ENCODE measurements around the gene NDUFAF2.

The NDUFAF2 gene

DNA sequence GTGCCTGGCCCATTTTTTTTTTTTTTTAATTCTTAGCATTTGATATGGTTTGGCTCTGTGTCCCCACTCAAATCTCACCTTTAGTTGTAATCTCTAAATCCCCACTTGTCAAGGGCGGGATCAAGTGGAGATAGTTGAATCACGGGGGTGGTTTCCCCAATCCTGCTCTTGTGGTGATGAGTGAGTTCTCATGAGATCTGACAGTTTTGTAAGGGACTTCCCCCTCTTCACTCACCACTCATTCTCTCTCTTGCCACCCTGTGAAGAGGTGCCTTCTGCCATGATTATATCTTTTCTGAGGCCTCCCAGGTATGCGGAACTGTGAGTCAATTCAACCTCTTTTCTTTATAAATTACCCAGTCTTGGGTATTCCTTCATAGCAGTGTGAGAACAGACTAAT, 27.2 kb downstream of the NDUFAF2 start:
- Histone ChIP-seq H3K36me3 (replicated peaks in 1 of 2; ENCODE audit: control insufficient read depth in 2 of 2, insufficient read depth in 2 of 2, low read length in 2 of 2) (no peaks in the 10 kb centered on the region), H3K27ac (replicated peaks; ENCODE audit: low read length) (no peak overlapping the region), H3K14ac (ENCODE audit: low read length) (no peak overlapping the region), H3K18ac (ENCODE audit: low read length) (no peak overlapping the region), H2BK15ac (ENCODE audit: low read length) (no peak overlapping the region), H3K4ac (ENCODE audit: low read length) (no peak overlapping the region), H3K4me2 (ENCODE audit: insufficient read depth, low read length, poor library complexity, severe bottlenecking) (no peak overlapping the region), H2BK5ac (ENCODE audit: low read length) (no peak overlapping the region), H3K4me1 (ENCODE audit: control insufficient read depth in 2 of 2, insufficient read depth in 1 of 2, low read depth in 1 of 2, low read length in 2 of 2) (no peaks in the 10 kb centered on the region), H2BK120ac (ENCODE audit: low read depth, low read length) (no peak overlapping the region), H2AK5ac (ENCODE audit: low read depth, low read length) (no peak overlapping the region), H3K9me3 (replicated peaks in 1 of 2; ENCODE audit: control insufficient read depth in 2 of 2, insufficient read depth in 1 of 2, low read depth in 1 of 2, low read length in 2 of 2) (peaks cover 0 to 4% of the 10 kb centered on the region in 2 donors), H4K8ac (ENCODE audit: low read depth, low read length) (no peak overlapping the region), H2AFZ (ENCODE audit: low read length) (no peak overlapping the region), H3K4me3 (ENCODE audit: low read length in 2 of 2) (no peak overlapping the region), H4K91ac (ENCODE audit: low read depth, low read length, poor library complexity) (no peak overlapping the region), H3K79me1 (ENCODE audit: low read depth, low read length) (no peaks in the 10 kb centered on the region), H3K27me3 (ENCODE audit: control insufficient read depth in 3 of 3, insufficient read depth in 3 of 3, low read depth in 1 of 3, low read length in 3 of 3) (no peaks in the 10 kb centered on the region), H2BK12ac (ENCODE audit: low read length) (no peak overlapping the region), H3K23ac (ENCODE audit: low read depth, low read length, poor library complexity) (no peak overlapping the region), H3K9ac (ENCODE audit: low read depth, low read length, poor library complexity) (no peak overlapping the region)
- no CpG with 5 or more reads among the region's 3 CpGs for WGBS, 2 donors (ENCODE audit: extremely low coverage in 2 of 2, insufficient read length in 2 of 2, insufficient replicate concordance in 1 of 2)
- no peak for DNase-seq (ENCODE audit: low spot score)

DNA sequence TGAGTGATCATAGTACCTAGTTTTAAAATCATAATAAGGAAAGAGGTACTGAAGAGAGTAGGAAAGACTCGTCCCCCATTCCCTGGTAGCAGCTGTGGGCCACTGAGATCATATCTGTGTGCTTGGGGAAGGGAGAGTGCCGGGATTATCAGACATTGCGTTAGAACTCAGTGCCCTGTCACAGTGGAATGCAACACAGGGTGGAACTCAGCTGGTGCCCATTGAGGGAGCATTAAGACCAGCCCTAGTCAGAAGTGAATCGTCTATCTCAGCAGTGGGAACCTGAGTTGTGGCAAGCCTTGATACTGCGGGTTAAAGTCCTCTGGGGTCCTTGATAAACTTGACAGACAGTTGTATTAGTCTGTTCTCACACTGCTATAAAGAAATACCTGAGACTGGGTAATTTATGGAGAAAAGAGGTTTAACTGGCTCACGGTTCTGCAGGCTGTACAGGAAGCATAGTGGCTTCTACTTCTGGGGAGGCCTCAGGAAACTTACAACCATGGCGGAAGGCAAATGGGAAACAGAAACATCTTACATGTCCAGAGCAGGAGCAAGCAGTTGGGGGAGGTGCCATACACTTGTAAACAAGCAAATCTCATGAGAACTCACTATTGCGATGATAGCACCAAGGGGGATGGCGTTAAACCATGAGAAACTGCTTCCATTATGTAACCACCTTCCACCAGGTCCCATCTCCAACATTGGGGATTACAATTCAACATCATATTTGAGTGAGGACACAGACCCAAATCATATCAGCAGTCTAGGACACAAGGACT, 33.1 kb downstream of the NDUFAF2 start:
- Histone ChIP-seq H2BK15ac (ENCODE audit: low read length) (no peak overlapping the region), H3K4me3 (ENCODE audit: low read length in 2 of 2) (no peak overlapping the region), H3K4me2 (ENCODE audit: insufficient read depth, low read length, poor library complexity, severe bottlenecking) (no peak overlapping the region), H3K14ac (ENCODE audit: low read length) (no peak overlapping the region), H2BK5ac (ENCODE audit: low read length) (no peak overlapping the region), H3K9ac (ENCODE audit: low read depth, low read length, poor library complexity) (no peak overlapping the region), H2AFZ (ENCODE audit: low read length) (no peak overlapping the region), H3K27me3 (ENCODE audit: control insufficient read depth in 3 of 3, insufficient read depth in 3 of 3, low read depth in 1 of 3, low read length in 3 of 3) (no peaks in the 10 kb centered on the region), H2BK120ac (ENCODE audit: low read depth, low read length) (no peak overlapping the region), H3K79me1 (ENCODE audit: low read depth, low read length) (no peaks in the 10 kb centered on the region), H4K8ac (ENCODE audit: low read depth, low read length) (no peak overlapping the region), H3K9me3 (replicated peaks in 1 of 2; ENCODE audit: control insufficient read depth in 2 of 2, insufficient read depth in 1 of 2, low read depth in 1 of 2, low read length in 2 of 2) (peaks cover 0 to 4% of the 10 kb centered on the region in 2 donors), H3K27ac (replicated peaks; ENCODE audit: low read length) (no peak overlapping the region), H4K91ac (ENCODE audit: low read depth, low read length, poor library complexity) (no peak overlapping the region), H2BK12ac (ENCODE audit: low read length) (no peak overlapping the region), H2AK5ac (ENCODE audit: low read depth, low read length) (no peak overlapping the region), H3K36me3 (replicated peaks in 1 of 2; ENCODE audit: control insufficient read depth in 2 of 2, insufficient read depth in 2 of 2, low read length in 2 of 2) (no peaks in the 10 kb centered on the region), H3K4ac (ENCODE audit: low read length) (no peak overlapping the region), H3K23ac (ENCODE audit: low read depth, low read length, poor library complexity) (no peak overlapping the region), H3K18ac (ENCODE audit: low read length) (no peak overlapping the region), H3K4me1 (ENCODE audit: control insufficient read depth in 2 of 2, insufficient read depth in 1 of 2, low read depth in 1 of 2, low read length in 2 of 2) (no peaks in the 10 kb centered on the region)
- WGBS, 2 donors (ENCODE audit: extremely low coverage in 2 of 2, insufficient read length in 2 of 2, insufficient replicate concordance in 1 of 2) = no CpG with 5 or more reads among the region's 9 CpGs
- no peak for DNase-seq (ENCODE audit: low spot score)

DNA sequence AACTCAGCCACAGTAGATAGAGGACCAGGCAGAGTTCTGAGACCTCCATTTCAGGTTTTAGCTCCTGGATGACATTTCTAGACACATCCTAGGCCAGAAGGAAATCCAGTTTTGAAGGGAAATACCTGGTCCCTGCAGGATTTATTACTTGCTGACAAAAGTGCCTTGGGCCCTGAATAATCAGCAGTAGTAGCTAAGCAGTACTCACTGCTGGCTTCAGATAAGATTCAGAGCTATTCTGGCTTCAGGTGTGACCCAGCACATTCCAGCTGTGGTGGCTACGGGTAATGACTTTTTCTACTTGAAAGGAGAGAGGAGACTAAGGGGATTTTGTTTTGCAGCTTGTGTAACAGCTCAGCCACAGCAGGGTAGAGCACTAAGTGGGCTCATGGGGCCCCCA, 34.0 kb downstream of the NDUFAF2 start:
- H3K4me3 ChIP-seq (ENCODE audit: low read length in 2 of 2) = no peak overlapping the region
- DNase-seq (ENCODE audit: low spot score) = no peak
- H3K9me3 ChIP-seq (replicated peaks in 1 of 2; ENCODE audit: control insufficient read depth in 2 of 2, insufficient read depth in 1 of 2, low read depth in 1 of 2, low read length in 2 of 2) = peaks cover 0 to 4% of the 10 kb centered on the region in 2 donors
- no peak overlapping the region for H4K91ac ChIP-seq (ENCODE audit: low read depth, low read length, poor library complexity)
- no peak overlapping the region for H4K8ac ChIP-seq (ENCODE audit: low read depth, low read length)
- H2BK15ac ChIP-seq (ENCODE audit: low read length) = no peak overlapping the region
- H2BK12ac ChIP-seq (ENCODE audit: low read length) = no peak overlapping the region
- H2BK120ac ChIP-seq (ENCODE audit: low read depth, low read length) = no peak overlapping the region
- no CpG with 5 or more reads among the region's 1 CpG for WGBS, 2 donors (ENCODE audit: extremely low coverage in 2 of 2, insufficient read length in 2 of 2, insufficient replicate concordance in 1 of 2)
- no peak overlapping the region for H2AK5ac ChIP-seq (ENCODE audit: low read depth, low read length)
- H3K4me1 ChIP-seq (ENCODE audit: control insufficient read depth in 2 of 2, insufficient read depth in 1 of 2, low read depth in 1 of 2, low read length in 2 of 2) = no peaks in the 10 kb centered on the region
- no peak overlapping the region for H3K4me2 ChIP-seq (ENCODE audit: insufficient read depth, low read length, poor library complexity, severe bottlenecking)
- H2BK5ac ChIP-seq (ENCODE audit: low read length) = no peak overlapping the region
- H3K23ac ChIP-seq (ENCODE audit: low read depth, low read length, poor library complexity) = no peak overlapping the region
- H3K79me1 ChIP-seq (ENCODE audit: low read depth, low read length) = no peaks in the 10 kb centered on the region
- no peak overlapping the region for H3K18ac ChIP-seq (ENCODE audit: low read length)
- no peak overlapping the region for H2AFZ ChIP-seq (ENCODE audit: low read length)
- H3K36me3 ChIP-seq (replicated peaks in 1 of 2; ENCODE audit: control insufficient read depth in 2 of 2, insufficient read depth in 2 of 2, low read length in 2 of 2) = no peaks in the 10 kb centered on the region
- no peak overlapping the region for H3K14ac ChIP-seq (ENCODE audit: low read length)
- no peak overlapping the region for H3K9ac ChIP-seq (ENCODE audit: low read depth, low read length, poor library complexity)
- no peak overlapping the region for H3K27ac ChIP-seq (replicated peaks; ENCODE audit: low read length)
- no peak overlapping the region for H3K4ac ChIP-seq (ENCODE audit: low read length)
- no peaks in the 10 kb centered on the region for H3K27me3 ChIP-seq (ENCODE audit: control insufficient read depth in 3 of 3, insufficient read depth in 3 of 3, low read depth in 1 of 3, low read length in 3 of 3)

DNA sequence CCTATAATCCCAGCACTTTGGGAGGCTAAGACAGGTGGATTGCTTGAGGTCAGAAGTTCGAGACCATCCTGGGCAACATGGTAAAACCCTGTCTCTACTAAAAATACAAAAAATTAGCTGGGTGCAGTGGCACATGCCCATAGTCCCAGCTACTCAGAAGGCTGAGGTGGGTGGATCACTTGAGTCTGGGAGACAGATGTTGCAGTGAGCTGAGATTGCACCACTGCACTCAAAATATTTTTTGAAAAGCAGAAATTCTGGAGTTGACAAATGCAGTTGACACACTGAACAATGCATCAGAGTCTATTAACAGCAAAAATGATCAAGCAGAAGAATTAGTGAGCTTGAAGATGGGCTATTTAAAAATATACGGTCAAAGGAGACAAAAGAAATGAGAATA, 35.5 kb downstream of the NDUFAF2 start:
- no peaks in the 10 kb centered on the region for H3K27me3 ChIP-seq (ENCODE audit: control insufficient read depth in 3 of 3, insufficient read depth in 3 of 3, low read depth in 1 of 3, low read length in 3 of 3)
- no peak overlapping the region for H2BK5ac ChIP-seq (ENCODE audit: low read length)
- H3K14ac ChIP-seq (ENCODE audit: low read length) = no peak overlapping the region
- no peaks in the 10 kb centered on the region for H3K4me1 ChIP-seq (ENCODE audit: control insufficient read depth in 2 of 2, insufficient read depth in 1 of 2, low read depth in 1 of 2, low read length in 2 of 2)
- H2BK12ac ChIP-seq (ENCODE audit: low read length) = no peak overlapping the region
- no peak overlapping the region for H3K9ac ChIP-seq (ENCODE audit: low read depth, low read length, poor library complexity)
- no peak overlapping the region for H3K27ac ChIP-seq (replicated peaks; ENCODE audit: low read length)
- WGBS, 2 donors (ENCODE audit: extremely low coverage in 2 of 2, insufficient read length in 2 of 2, insufficient replicate concordance in 1 of 2) = no CpG with 5 or more reads among the region's 2 CpGs
- no peak overlapping the region for H4K91ac ChIP-seq (ENCODE audit: low read depth, low read length, poor library complexity)
- H2BK120ac ChIP-seq (ENCODE audit: low read depth, low read length) = no peak overlapping the region
- H3K9me3 ChIP-seq (replicated peaks in 1 of 2; ENCODE audit: control insufficient read depth in 2 of 2, insufficient read depth in 1 of 2, low read depth in 1 of 2, low read length in 2 of 2) = peaks cover 0 to 4% of the 10 kb centered on the region in 2 donors
- H3K18ac ChIP-seq (ENCODE audit: low read length) = no peak overlapping the region
- H3K4me3 ChIP-seq (ENCODE audit: low read length in 2 of 2) = no peak overlapping the region
- H4K8ac ChIP-seq (ENCODE audit: low read depth, low read length) = no peak overlapping the region
- H3K23ac ChIP-seq (ENCODE audit: low read depth, low read length, poor library complexity) = no peak overlapping the region
- DNase-seq (ENCODE audit: low spot score) = no peak
- H3K4ac ChIP-seq (ENCODE audit: low read length) = no peak overlapping the region
- H3K36me3 ChIP-seq (replicated peaks in 1 of 2; ENCODE audit: control insufficient read depth in 2 of 2, insufficient read depth in 2 of 2, low read length in 2 of 2) = no peaks in the 10 kb centered on the region
- no peak overlapping the region for H3K4me2 ChIP-seq (ENCODE audit: insufficient read depth, low read length, poor library complexity, severe bottlenecking)
- H2AK5ac ChIP-seq (ENCODE audit: low read depth, low read length) = no peak overlapping the region
- no peaks in the 10 kb centered on the region for H3K79me1 ChIP-seq (ENCODE audit: low read depth, low read length)
- no peak overlapping the region for H2BK15ac ChIP-seq (ENCODE audit: low read length)
- H2AFZ ChIP-seq (ENCODE audit: low read length) = no peak overlapping the region
